ENCODE measurements around the gene TMOD1.
A peak's percentile ranks its signal among the peaks of the same experiment; 100 is the strongest.
"Not testable (repeated sequence)": the region's sequence is repeated elsewhere in the genome, so short reads cannot be mapped to it uniquely, and the experiment has no call there.

TMOD1 gene

GRCh38 chr9:97594381-97594921, 93.0 kb downstream of the TMOD1 start:
- no peak for DNase-seq (ENCODE audit: low read depth)

GRCh38 chr9:97596906-97597305, 95.4 kb downstream of the TMOD1 start:
- no peak for DNase-seq (ENCODE audit: low read depth)

GRCh38 chr9:97598461-97599288, 97.2 kb downstream of the TMOD1 start:
- peak; percentile 49 for DNase-seq (ENCODE audit: low read depth)

GRCh38 chr9:97599314-97599846, 97.9 kb downstream of the TMOD1 start:
- DNase-seq (ENCODE audit: low read depth): no peak

- no peak for DNase-seq (ENCODE audit: low read depth)
Observed at GRCh38 chr9:97600531-97601227, 99.2 kb downstream of the TMOD1 start.

- no peak for DNase-seq (ENCODE audit: low read depth)
Observed at GRCh38 chr9:97601228-97601898, 99.9 kb downstream of the TMOD1 start.

- DNase-seq (ENCODE audit: low read depth): no peak
Observed at GRCh38 chr9:97602430-97602829, 101.0 kb downstream of the TMOD1 start.

- DNase-seq (ENCODE audit: low read depth): no peak
Observed at GRCh38 chr9:97604901-97605645, 103.6 kb downstream of the TMOD1 start.

GRCh38 chr9:97615439-97616072, 114.1 kb downstream of the TMOD1 start:
- peak; percentile 43 for DNase-seq (ENCODE audit: low read depth)

- DNase-seq (ENCODE audit: low read depth): no peak
Observed at GRCh38 chr9:97617939-97618416, 116.5 kb downstream of the TMOD1 start.

GRCh38 chr9:97620063-97620462, 118.6 kb downstream of the TMOD1 start:
- DNase-seq (ENCODE audit: low read depth): not testable (repeated sequence)

- DNase-seq (ENCODE audit: low read depth): not testable (repeated sequence)
Observed at GRCh38 chr9:97622483-97622882, 121.0 kb downstream of the TMOD1 start.

- no peak for DNase-seq (ENCODE audit: low read depth)
Observed at GRCh38 chr9:97623946-97624345, 122.5 kb downstream of the TMOD1 start.

GRCh38 chr9:97625620-97626019, 124.2 kb downstream of the TMOD1 start:
- DNase-seq (ENCODE audit: low read depth): no peak

- DNase-seq (ENCODE audit: low read depth): no peak
Observed at GRCh38 chr9:97627624-97628023, 126.2 kb downstream of the TMOD1 start.

- DNase-seq (ENCODE audit: low read depth): no peak
Observed at GRCh38 chr9:97628668-97629067, 127.2 kb downstream of the TMOD1 start.

GRCh38 chr9:97629156-97629555, 127.7 kb downstream of the TMOD1 start:
- no peak for DNase-seq (ENCODE audit: low read depth)

GRCh38 chr9:97630591-97630990, 129.1 kb downstream of the TMOD1 start:
- no peak for DNase-seq (ENCODE audit: low read depth)

- DNase-seq (ENCODE audit: low read depth): peak; percentile 2
Observed at GRCh38 chr9:97632248-97632984, 130.9 kb downstream of the TMOD1 start.
